Testis (tissue), 3 donors: Measurements from ENCODE around the gene TEAD1. TPM values are rescaled to one million over a fixed set of nuclear protein-coding genes. Genes with fewer than 3 reads are reported as not detected.

Experiments used
- DNase-seq: peaks from one replicate; pipeline ENCODE4 v3.0.0-alpha.2; 2019
- H3K27ac ChIP-seq, 2 donors: fragments of 200-600 bp; sonication (generic); one replicate each; pipeline ENCODE4 v1.5.1; 2019
- H3K27me3 ChIP-seq: fragments of 200-600 bp; sonication (generic); one replicate; pipeline ENCODE4 v1.5.1; 2019
- H3K36me3 ChIP-seq: fragments of 200-600 bp; sonication (generic); one replicate; pipeline ENCODE4 v1.5.1; 2017; ENCODE audit warnings: low read depth; ENCODE audit errors: missing control alignments
- H3K4me1 ChIP-seq: fragments of 200-600 bp; sonication (generic); one replicate; pipeline ENCODE4 v1.5.1; 2019
- H3K4me3 ChIP-seq, 2 donors: fragments of 200-600 bp; sonication (generic); one replicate each; pipeline ENCODE4 v1.5.1; 2017 to 2019
- H3K9me3 ChIP-seq: fragments of 200-600 bp; sonication (generic); one replicate; pipeline ENCODE4 v1.5.1; 2017
- CTCF ChIP-seq, 3 experiments: fragments of 450-650 bp in 2 of 3; fragments of 200-600 bp in 1 of 3; sonication (generic) in 1 of 3; IDR thresholded peaks; one replicate each; pipeline ENCODE4 v1.5.1; 2016 to 2019; ENCODE audit warnings: antibody characterized with exemption in 3 of 3, mild to moderate bottlenecking in 2 of 3, moderate library complexity in 1 of 3
- POLR2A ChIP-seq: fragments of 450-650 bp; IDR thresholded peaks from one replicate; pipeline ENCODE4 v1.6.1; 2017; ENCODE audit warnings: antibody characterized with exemption, mild to moderate bottlenecking, moderate library complexity
- WGBS, 2 donors: methylation state at CpG; one replicate each; pipeline ENCODE4 v1.1.5; 2018; 5-methylcytosine and 5-hydroxymethylcytosine counted together
- intact Hi-C: fragments of 100-400 bp; cut with DNase I; formaldehyde crosslinking; loops from one replicate; pipeline ENCODE4 v1.15.1; 2023; ENCODE audit warnings: low total_unique reads
- polyA plus RNA-seq: library from polyadenylated mRNA; stranded (reverse); fragments of 350-450 nt; fragmentation: Illumina TruSeq; extraction: RNeasy Lipid Tissue Mini Kit (QIAGEN cat#74804); gene quantifications from one replicate; pipeline ENCODE4 v1.2.3, GENCODE V29; 2014; ENCODE audit warnings: low read depth, low replicate concordance; ENCODE audit not compliant: insufficient read depth
- total RNA-seq, 2 donors: library from RNA; depleted of rRNA; stranded (reverse); fragments of >200 nt; gene quantifications; one replicate each; pipeline ENCODE4 v1.2.3, GENCODE V29; 2016

TEAD1 gene
- total and polyA plus RNA-seq, 3 donors from 2014 or later, result 24.6 to 78.1 (median 63.5) TPM

GRCh38 chr11:12927221-12927620, 253.0 kb downstream of the TEAD1 start:
- Histone ChIP-seq H3K27ac (no peak overlapping the region), H3K36me3 (no peaks in the 10 kb centered on the region), H3K9me3 (no peaks in the 10 kb centered on the region), H3K4me3 (no peak overlapping the region), H3K4me1 (no peaks in the 10 kb centered on the region), H3K27me3 (no peaks in the 10 kb centered on the region)
- no peak for DNase-seq
- 84 to 90% methylated on average over 3 of the region's 3 CpGs for WGBS, 2 donors
- intact Hi-C loops, result no loop called here
- TF ChIP-seq CTCF (IDR thresholded peaks at IDR 0.05) (no peak), POLR2A (no peak)

- 87 to 92% methylated on average over 2 of the region's 2 CpGs for WGBS, 2 donors
- no peak overlapping the region for H3K4me3 ChIP-seq
- no peaks in the 10 kb centered on the region for H3K27me3 ChIP-seq
- no peaks in the 10 kb centered on the region for H3K4me1 ChIP-seq
- H3K9me3 ChIP-seq, result no peaks in the 10 kb centered on the region
- no peaks in the 10 kb centered on the region for H3K36me3 ChIP-seq
- H3K27ac ChIP-seq, result no peak overlapping the region
- TF ChIP-seq CTCF (IDR thresholded peaks at IDR 0.05) (no peak), POLR2A (no peak)
- intact Hi-C loops, result no loop called here
- DNase-seq, result no peak
These were observed 253.7 kb downstream of the TEAD1 start for GRCh38 chr11:12927886-12928285.

GRCh38 chr11:12930850-12931249, 256.6 kb downstream of the TEAD1 start:
- intact Hi-C loops, result no loop called here
- Histone ChIP-seq H3K27me3 (no peaks in the 10 kb centered on the region), H3K4me3 (no peak overlapping the region), H3K36me3 (no peaks in the 10 kb centered on the region), H3K9me3 (no peaks in the 10 kb centered on the region), H3K4me1 (no peaks in the 10 kb centered on the region), H3K27ac (no peak overlapping the region)
- no peak for DNase-seq
- TF ChIP-seq CTCF (IDR thresholded peaks at IDR 0.05) (no peak), POLR2A (no peak)

GRCh38 chr11:12932485-12932884, 258.3 kb downstream of the TEAD1 start:
- intact Hi-C loops, result no loop called here
- Histone ChIP-seq H3K27me3 (no peaks in the 10 kb centered on the region), H3K4me3 (no peak overlapping the region), H3K9me3 (no peaks in the 10 kb centered on the region), H3K4me1 (no peaks in the 10 kb centered on the region), H3K36me3 (no peaks in the 10 kb centered on the region), H3K27ac (no peak overlapping the region)
- TF ChIP-seq POLR2A (no peak), CTCF (IDR thresholded peaks at IDR 0.05) (no peak)
- DNase-seq, result no peak
- 78 to 85% methylated on average over 5 of the region's 5 CpGs for WGBS, 2 donors

GRCh38 chr11:12936200-12936599, 262.0 kb downstream of the TEAD1 start:
- H3K9me3 ChIP-seq, result no peaks in the 10 kb centered on the region
- no peak overlapping the region for H3K27ac ChIP-seq
- no peak for DNase-seq
- H3K27me3 ChIP-seq, result no peaks in the 10 kb centered on the region
- H3K4me1 ChIP-seq, result no peaks in the 10 kb centered on the region
- H3K4me3 ChIP-seq, result no peak overlapping the region
- WGBS, 2 donors, result 39 to 60% methylated on average over 2 of the region's 2 CpGs
- no peaks in the 10 kb centered on the region for H3K36me3 ChIP-seq
- intact Hi-C loops, result no loop called here
- TF ChIP-seq POLR2A, result no peak
- no peak for TF ChIP-seq CTCF (IDR thresholded peaks at IDR 0.05)
